Liver (tissue), 3 donors: ENCODE measurements around the gene ANXA11.

Experiments
- TAF1 ChIP-seq: conservative IDR thresholded peaks from 2 replicates; pipeline ENCODE4 v1.6.1; 2016; ENCODE audit warnings: antibody characterized with exemption, mild to moderate bottlenecking
- YY1 ChIP-seq: IDR thresholded peaks from 2 replicates; pipeline ENCODE4 v1.6.1; 2016; ENCODE audit warnings: antibody characterized with exemption, mild to moderate bottlenecking
- TF ChIP-seq, protein P1 (sequence below): fragments of 150-350 bp; IDR thresholded peaks from 2 replicates; pipeline ENCODE4 v1.5.1; 2017; ENCODE audit warnings: improper control_type of control experiment, low read depth, low read length; ENCODE audit not compliant: missing input control
- donor health status: healthy.
- donor health status: healthy.

DNA sequence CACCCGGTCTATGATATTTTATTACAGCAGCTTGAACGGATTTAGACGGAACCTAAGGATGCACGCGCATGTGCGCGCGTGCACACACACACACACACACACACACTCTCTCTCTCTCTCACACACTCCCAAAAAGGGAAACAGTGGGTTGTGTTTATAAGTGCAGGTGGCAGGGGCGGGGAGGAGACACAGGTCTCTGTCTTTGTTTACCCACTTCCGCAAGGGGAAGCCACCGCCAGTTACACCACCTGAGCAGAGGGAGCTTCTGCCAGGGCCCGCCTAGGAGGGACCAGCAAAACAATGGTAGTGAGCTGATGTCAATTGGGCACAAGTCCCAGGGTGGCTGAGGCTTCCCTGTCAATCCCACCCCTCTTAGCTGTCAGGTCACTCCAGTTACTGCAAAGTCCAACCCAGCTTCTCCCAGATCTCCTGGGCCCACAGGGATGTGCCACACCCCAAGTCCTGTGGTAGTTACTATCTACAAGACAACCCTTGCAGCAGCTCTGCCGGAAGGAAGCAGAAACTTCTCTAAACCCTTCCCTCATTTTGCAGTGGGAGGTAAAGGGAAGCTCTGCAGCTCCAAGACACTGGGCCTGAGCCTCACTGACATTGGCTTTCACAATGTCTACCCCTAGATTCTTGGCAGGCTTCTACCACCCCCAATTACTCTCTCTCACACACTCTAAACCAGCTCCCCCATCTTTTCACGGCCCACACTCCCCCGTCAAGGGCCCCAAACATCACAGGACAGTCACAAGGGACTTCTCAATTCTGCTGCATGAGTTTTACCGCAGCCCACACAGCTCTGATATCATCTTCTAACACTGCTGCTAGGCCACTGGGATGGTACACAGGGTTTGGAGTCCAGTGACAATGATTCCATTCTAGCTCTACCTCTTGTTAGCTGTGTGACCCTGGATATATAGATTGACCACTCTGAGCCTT lies 17.6 kb downstream of the ANXA11 start:
- TF ChIP-seq YY1 (no peak), TAF1 (no peak)
- TF ChIP-seq, protein P1, sequence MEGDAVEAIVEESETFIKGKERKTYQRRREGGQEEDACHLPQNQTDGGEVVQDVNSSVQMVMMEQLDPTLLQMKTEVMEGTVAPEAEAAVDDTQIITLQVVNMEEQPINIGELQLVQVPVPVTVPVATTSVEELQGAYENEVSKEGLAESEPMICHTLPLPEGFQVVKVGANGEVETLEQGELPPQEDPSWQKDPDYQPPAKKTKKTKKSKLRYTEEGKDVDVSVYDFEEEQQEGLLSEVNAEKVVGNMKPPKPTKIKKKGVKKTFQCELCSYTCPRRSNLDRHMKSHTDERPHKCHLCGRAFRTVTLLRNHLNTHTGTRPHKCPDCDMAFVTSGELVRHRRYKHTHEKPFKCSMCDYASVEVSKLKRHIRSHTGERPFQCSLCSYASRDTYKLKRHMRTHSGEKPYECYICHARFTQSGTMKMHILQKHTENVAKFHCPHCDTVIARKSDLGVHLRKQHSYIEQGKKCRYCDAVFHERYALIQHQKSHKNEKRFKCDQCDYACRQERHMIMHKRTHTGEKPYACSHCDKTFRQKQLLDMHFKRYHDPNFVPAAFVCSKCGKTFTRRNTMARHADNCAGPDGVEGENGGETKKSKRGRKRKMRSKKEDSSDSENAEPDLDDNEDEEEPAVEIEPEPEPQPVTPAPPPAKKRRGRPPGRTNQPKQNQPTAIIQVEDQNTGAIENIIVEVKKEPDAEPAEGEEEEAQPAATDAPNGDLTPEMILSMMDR: no peak
